Activated naive CD8-positive, alpha-beta T cell treated with anti-CD3 and anti-CD28 coated beads, Interleukin-2, amount 50 U/mL, for 16 hours (primary cell): Measurements from ENCODE around the gene ADAMTS8.

Experiments used
- DNase-seq: peaks from one replicate; pipeline ENCODE4 v3.0.0-alpha.2; 2020; ENCODE audit warnings: low read depth, low spot score

The ADAMTS8 gene, protein sequence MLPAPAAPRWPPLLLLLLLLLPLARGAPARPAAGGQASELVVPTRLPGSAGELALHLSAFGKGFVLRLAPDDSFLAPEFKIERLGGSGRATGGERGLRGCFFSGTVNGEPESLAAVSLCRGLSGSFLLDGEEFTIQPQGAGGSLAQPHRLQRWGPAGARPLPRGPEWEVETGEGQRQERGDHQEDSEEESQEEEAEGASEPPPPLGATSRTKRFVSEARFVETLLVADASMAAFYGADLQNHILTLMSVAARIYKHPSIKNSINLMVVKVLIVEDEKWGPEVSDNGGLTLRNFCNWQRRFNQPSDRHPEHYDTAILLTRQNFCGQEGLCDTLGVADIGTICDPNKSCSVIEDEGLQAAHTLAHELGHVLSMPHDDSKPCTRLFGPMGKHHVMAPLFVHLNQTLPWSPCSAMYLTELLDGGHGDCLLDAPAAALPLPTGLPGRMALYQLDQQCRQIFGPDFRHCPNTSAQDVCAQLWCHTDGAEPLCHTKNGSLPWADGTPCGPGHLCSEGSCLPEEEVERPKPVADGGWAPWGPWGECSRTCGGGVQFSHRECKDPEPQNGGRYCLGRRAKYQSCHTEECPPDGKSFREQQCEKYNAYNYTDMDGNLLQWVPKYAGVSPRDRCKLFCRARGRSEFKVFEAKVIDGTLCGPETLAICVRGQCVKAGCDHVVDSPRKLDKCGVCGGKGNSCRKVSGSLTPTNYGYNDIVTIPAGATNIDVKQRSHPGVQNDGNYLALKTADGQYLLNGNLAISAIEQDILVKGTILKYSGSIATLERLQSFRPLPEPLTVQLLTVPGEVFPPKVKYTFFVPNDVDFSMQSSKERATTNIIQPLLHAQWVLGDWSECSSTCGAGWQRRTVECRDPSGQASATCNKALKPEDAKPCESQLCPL

DNA sequence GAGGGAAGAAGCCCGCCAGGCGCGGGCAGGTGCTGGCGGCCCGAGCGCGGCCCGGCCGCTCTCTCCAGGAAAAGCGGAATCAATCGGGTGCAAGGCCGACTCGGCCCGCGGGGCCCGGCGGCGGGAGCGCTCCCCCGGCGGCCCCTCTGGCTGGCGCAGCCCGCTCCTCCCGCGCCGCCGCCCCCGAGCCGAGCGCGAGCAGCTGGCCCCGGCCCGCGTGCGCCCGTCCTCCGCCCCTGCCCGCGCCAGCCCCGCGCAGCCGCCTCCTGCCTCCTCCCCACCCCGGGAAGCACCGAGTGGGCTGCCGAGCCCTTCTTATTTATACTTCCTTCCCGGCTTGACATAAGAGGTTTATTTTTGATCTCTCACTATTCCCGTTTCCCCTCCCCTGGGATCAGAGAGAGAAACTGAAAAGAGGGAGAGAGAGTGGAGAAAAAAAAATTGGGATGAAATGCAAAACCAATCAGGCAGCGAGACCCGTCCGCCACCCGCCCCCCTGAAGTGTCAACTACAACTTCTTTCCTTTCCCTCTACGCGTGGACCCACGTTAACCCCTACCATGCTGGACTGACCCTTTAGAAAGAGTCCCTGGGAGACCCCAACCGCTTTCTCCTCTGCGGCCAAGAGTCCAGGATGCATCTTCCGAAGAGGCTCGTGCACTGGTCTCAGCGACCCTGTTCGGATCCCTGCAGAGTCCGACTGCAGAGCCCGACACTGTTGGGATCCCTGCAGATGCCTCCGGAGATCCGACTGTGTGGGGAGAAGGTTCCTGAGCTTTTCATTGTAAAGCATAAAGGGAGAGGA is at the start of gene ADAMTS8:
TSS of gene ADAMTS8 (minus strand) at position 294 of the 804 bp plus-strand sequence. CDS start 323 bp downstream, outside the sequence.
- DNase-seq: no peak

DNA sequence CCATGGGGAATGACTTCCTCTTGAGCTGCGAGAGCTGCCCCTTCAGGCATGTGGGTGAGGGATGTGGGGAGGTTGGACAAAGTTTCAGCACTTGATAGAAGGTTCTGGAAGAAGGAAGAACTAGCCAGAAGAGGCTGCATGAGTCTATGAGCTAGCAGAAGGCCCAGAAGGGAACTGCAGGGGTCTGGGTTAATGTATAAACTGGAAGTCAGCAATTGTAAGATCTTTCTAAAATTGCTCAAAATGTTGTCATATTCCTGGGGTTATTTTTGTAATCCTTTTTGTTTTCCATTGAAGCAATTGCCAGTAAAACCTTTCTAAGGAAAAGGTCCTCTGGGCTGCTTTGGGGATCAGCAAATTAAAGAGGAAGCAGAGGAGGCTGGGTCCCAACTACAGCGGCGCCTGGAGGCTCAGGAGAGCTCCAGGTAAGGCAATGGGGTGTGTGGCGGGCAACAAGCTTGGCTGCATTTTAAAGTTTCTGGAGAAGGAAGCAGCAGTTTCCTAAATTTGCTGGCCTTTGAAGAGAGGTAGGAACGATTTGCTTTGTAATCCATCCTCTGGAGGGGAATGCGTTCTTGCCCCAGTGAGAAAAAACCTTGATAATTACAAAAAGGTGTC is 49.3 kb upstream of the ADAMTS8 start:
- no peak for DNase-seq

- no peak for DNase-seq
These were observed 48.6 kb upstream of the ADAMTS8 start for GRCh38 chr11:130476922-130477491.

- no peak for DNase-seq
These were observed 48.0 kb upstream of the ADAMTS8 start for GRCh38 chr11:130476200-130476921.

GRCh38 chr11:130475426-130476053 is 47.1 kb upstream of the ADAMTS8 start:
- no peak for DNase-seq

GRCh38 chr11:130474637-130475400 is 46.4 kb upstream of the ADAMTS8 start:
- DNase-seq: no peak

DNA sequence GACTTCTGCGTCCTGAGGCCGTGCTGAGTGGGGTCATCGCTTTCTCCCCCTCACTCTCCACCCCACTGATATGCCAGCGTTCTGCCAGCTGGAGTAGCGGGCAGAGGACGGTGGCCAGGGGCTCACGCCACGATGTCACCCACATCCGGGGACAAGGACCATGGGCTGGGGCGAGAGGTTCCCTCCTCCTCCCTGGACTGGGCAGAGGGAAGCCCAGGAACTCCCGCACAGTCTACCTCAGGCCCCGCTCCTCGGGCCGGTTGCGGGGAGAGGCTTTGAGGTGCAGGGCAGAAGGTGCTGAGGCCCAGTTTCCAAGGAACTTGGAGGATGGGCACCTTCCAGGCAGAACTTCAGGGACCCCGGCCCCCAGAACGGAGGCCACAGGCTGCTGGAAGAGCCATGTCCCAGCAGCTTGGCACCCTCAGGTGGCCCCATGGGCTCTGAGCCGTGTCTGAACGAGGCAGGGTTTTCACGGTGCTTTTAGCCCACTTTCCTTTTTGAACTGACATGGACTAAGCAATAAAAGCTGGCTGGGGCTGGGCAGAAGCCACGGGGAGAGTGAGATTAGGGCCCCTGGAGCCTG is 45.5 kb upstream of the ADAMTS8 start:
- DNase-seq: no peak

DNA sequence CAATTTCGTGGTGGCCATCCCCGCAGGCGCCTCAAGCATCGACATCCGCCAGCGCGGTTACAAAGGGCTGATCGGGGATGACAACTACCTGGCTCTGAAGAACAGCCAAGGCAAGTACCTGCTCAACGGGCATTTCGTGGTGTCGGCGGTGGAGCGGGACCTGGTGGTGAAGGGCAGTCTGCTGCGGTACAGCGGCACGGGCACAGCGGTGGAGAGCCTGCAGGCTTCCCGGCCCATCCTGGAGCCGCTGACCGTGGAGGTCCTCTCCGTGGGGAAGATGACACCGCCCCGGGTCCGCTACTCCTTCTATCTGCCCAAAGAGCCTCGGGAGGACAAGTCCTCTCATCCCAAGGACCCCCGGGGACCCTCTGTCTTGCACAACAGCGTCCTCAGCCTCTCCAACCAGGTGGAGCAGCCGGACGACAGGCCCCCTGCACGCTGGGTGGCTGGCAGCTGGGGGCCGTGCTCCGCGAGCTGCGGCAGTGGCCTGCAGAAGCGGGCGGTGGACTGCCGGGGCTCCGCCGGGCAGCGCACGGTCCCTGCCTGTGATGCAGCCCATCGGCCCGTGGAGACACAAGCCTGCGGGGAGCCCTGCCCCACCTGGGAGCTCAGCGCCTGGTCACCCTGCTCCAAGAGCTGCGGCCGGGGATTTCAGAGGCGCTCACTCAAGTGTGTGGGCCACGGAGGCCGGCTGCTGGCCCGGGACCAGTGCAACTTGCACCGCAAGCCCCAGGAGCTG is 44.8 kb upstream of the ADAMTS8 start:
- DNase-seq: no peak

GRCh38 chr11:130472434-130472961 is 44.1 kb upstream of the ADAMTS8 start:
- DNase-seq: no peak

- DNase-seq: no peak
These were observed 43.5 kb upstream of the ADAMTS8 start for GRCh38 chr11:130471731-130472433.

DNA sequence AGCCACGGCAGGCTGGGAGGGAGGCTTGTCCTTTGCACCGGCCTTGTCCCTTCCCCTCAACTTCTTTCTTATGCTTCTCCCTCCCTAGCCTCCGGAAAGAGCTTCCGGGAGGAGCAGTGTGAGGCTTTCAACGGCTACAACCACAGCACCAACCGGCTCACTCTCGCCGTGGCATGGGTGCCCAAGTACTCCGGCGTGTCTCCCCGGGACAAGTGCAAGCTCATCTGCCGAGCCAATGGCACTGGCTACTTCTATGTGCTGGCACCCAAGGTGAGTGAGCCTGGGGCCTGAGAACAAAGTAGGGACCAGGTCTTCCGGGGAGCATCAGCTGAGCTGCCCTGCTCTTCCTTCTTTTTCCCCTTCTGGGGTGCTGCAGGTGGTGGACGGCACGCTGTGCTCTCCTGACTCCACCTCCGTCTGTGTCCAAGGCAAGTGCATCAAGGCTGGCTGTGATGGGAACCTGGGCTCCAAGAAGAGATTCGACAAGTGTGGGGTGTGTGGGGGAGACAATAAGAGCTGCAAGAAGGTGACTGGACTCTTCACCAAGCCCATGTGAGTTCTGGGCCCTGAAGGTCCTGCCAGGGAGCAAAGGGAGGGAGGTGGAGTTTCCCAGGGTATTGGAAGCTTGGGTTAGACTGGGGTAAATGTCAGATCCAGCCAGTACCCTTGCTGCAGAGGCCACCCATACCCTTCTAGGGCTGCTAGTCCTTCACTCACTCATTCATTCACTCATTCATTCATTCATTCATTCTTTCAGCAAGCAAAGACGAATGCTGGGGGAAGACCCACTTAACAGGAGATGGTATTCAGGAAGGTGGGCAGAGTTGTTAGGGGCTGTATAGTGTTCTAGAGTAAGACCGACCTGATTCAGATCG is 42.7 kb upstream of the ADAMTS8 start:
- DNase-seq: no peak

DNA sequence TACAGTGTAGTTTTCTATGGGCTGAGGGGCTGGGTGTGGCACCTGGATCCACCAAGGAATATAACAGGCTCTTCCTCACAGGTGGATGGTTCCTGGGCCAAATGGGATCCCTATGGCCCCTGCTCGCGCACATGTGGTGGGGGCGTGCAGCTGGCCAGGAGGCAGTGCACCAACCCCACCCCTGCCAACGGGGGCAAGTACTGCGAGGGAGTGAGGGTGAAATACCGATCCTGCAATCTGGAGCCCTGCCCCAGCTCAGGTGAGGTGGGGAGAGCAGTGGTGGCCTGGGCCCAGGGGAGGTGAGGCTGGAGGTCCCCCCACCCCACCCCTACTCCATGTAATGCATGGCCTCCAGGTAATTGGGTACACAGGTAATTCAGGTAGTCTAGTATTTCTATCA is 40.8 kb upstream of the ADAMTS8 start:
- no peak for DNase-seq

DNA sequence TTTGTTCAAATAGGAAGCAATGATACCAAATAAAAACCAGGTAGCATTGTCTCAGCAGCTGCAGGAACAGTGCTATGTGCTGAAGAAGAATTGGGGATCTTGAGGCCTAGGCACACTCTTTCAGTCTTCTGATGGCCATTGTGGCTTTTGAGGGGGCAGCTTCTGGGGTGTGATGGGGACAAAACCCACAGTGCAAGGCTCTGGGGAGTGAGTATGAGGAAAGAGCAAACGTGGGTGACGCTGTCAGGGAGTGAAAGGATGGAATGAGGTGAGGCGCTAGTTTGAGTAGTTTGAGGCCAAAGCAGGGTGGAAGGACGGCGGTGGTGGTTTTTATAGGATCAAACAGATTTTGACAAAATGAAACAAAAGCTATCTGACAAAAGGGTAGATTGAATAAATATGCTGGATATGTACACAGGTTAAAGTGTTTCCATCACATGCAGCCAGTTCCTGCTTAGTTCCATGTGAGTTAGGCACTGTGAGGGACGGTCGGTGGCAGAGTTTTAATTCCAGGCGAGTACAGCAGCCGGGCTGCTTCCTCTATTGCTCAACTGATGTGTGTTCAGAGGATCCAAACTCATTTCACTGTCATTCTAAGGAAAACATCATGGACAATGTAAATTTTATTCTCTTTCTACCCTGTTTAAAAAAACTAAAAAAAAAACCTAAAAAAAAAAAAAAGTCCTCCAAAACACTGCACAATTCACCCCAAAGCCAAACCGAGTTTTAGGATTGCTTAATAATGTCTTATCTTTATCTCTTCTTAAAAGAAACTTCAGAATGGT is 38.9 kb upstream of the ADAMTS8 start:
- DNase-seq: no peak

DNA sequence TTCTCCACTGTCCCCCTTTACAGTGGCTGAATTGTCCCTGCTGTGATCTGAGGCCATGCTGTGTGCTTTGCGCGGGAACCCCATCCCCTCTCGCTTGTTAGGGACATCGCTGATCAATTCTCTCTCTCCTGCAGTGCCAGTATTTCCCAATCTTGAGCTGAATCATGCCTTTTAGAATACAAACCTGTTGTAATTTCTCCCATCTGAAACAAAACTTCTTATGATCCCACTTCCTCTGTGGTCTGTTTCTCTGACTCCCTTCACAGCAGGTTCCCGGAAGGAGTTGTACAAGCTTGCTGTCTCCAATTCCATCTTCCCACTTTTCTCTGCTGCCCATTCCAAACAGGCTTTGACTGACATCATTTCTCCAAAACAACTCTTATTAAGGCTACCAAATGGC is 36.9 kb upstream of the ADAMTS8 start:
- DNase-seq: no peak

GRCh38 chr11:130464291-130464812 is 35.9 kb upstream of the ADAMTS8 start:
- no peak for DNase-seq
